Cerebellar nuclear complex (tissue), 1 donor: ENCODE results near the gene ZNF792.
"Not testable (repeated sequence)": the region's sequence is repeated elsewhere in the genome, so short reads cannot be mapped to it uniquely, and the experiment has no call there.

Experiments used
- DNase-seq, 2 experiments: peaks; one replicate each; lab custom pipeline; 2025; lab: John Stamatoyannopoulos, UW

ZNF792 gene

GRCh38 chr19:34998777-34999497 is 34.9 kb upstream of the ZNF792 start:
- DNase-seq = no peak

- DNase-seq = not testable (repeated sequence)
Observed at GRCh38 chr19:34998224-34998623, 34.2 kb upstream of the ZNF792 start.

- DNase-seq = no peak
Observed at GRCh38 chr19:34997071-34997617, 33.1 kb upstream of the ZNF792 start.

- DNase-seq = no peak
Observed at GRCh38 chr19:34995551-34995950, 31.5 kb upstream of the ZNF792 start.

GRCh38 chr19:34994643-34995541 is 30.9 kb upstream of the ZNF792 start:
- no peak for DNase-seq

- no peak for DNase-seq
Observed at GRCh38 chr19:34994286-34994642, 30.2 kb upstream of the ZNF792 start.

- not testable (repeated sequence) for DNase-seq
Observed at GRCh38 chr19:34992582-34992981, 28.6 kb upstream of the ZNF792 start.

- DNase-seq = no peak
Observed at GRCh38 chr19:34991542-34992333, 27.7 kb upstream of the ZNF792 start.

GRCh38 chr19:34990578-34991192 is 26.7 kb upstream of the ZNF792 start:
- DNase-seq = no peak

GRCh38 chr19:34989298-34989697 is 25.3 kb upstream of the ZNF792 start:
- no peak for DNase-seq

GRCh38 chr19:34988119-34988518 is 24.1 kb upstream of the ZNF792 start:
- DNase-seq = no peak

GRCh38 chr19:34985249-34986022 is 21.4 kb upstream of the ZNF792 start:
- peak in 1 of 2 experiments; percentile 61 for DNase-seq

- DNase-seq = no peak
Observed at GRCh38 chr19:34984287-34984686, 20.3 kb upstream of the ZNF792 start.

- no peak for DNase-seq
Observed at GRCh38 chr19:34983786-34984185, 19.8 kb upstream of the ZNF792 start.

GRCh38 chr19:34982275-34982674 is 18.2 kb upstream of the ZNF792 start:
- DNase-seq = no peak

GRCh38 chr19:34979819-34980640 is 16.0 kb upstream of the ZNF792 start:
- DNase-seq = no peak

GRCh38 chr19:34976611-34977010 is 12.6 kb upstream of the ZNF792 start:
- DNase-seq = no peak

GRCh38 chr19:34975056-34975455 is 11.0 kb upstream of the ZNF792 start:
- no peak for DNase-seq

- no peak for DNase-seq
Observed at GRCh38 chr19:34974646-34975045, 10.6 kb upstream of the ZNF792 start.

GRCh38 chr19:34972163-34972705 is 8.2 kb upstream of the ZNF792 start:
- no peak for DNase-seq
